ENCODE measurements around the gene CUZD1.

Gene CUZD1

GRCh38 chr10:122853665-122854313 lies 8.1 kb upstream of the CUZD1 start:
- H3K4me1 ChIP-seq (ENCODE audit: insufficient read depth, low read length, poor library complexity, severe bottlenecking) = peaks cover under 1% of the 10 kb centered on the region
- no peaks in the 10 kb centered on the region for H3K9me2 ChIP-seq (replicated peaks; ENCODE audit: low read depth, low read length)
- no peak overlapping the region for H3K4me3 ChIP-seq (ENCODE audit: low read length, poor library complexity, severe bottlenecking)
- no peaks in the 10 kb centered on the region for H3K27me3 ChIP-seq (ENCODE audit: insufficient read depth, low read length, poor library complexity, severe bottlenecking)
- peaks cover 42% of the 10 kb centered on the region for H4K20me1 ChIP-seq (ENCODE audit: insufficient read depth, low read length, poor library complexity, severe bottlenecking)
- H3K36me3 ChIP-seq (ENCODE audit: insufficient read depth, low read length) = peaks cover 79% of the 10 kb centered on the region
- H3K9me3 ChIP-seq (ENCODE audit: insufficient read depth, low read depth, low read length) = no peaks in the 10 kb centered on the region
- TF ChIP-seq EZH2phosphoT487 (IDR thresholded peaks at IDR 0.05; ENCODE audit: borderline replicate concordance) (no peak), CTCF (conservative IDR thresholded peaks at IDR 0.05; ENCODE audit: low read length) (no peak)
- H3F3A ChIP-seq (ENCODE audit: low read depth) = no peaks in the 10 kb centered on the region
- no peak overlapping the region for H2AFZ ChIP-seq (ENCODE audit: low read length)
- H3K79me2 ChIP-seq (ENCODE audit: insufficient read depth, low read length) = peaks cover 39% of the 10 kb centered on the region
- no peak overlapping the region for H3K9ac ChIP-seq (ENCODE audit: low read depth, low read length, poor library complexity, severe bottlenecking)
- H3K4me2 ChIP-seq (ENCODE audit: low read depth, low read length, poor library complexity, severe bottlenecking) = no peak overlapping the region

- Histone ChIP-seq H3K79me2 (ENCODE audit: insufficient read depth, low read length) (peaks cover 27% of the 10 kb centered on the region), H3K9me3 (ENCODE audit: insufficient read depth, low read depth, low read length) (no peaks in the 10 kb centered on the region), H3K9me2 (replicated peaks; ENCODE audit: low read depth, low read length) (no peaks in the 10 kb centered on the region), H3F3A (ENCODE audit: low read depth) (no peaks in the 10 kb centered on the region), H3K27me3 (ENCODE audit: insufficient read depth, low read length, poor library complexity, severe bottlenecking) (no peaks in the 10 kb centered on the region), H2AFZ (ENCODE audit: low read length) (no peak overlapping the region), H3K4me3 (ENCODE audit: low read length, poor library complexity, severe bottlenecking) (no peak overlapping the region), H3K9ac (ENCODE audit: low read depth, low read length, poor library complexity, severe bottlenecking) (no peak overlapping the region), H3K4me1 (ENCODE audit: insufficient read depth, low read length, poor library complexity, severe bottlenecking) (peaks cover 12% of the 10 kb centered on the region), H3K4me2 (ENCODE audit: low read depth, low read length, poor library complexity, severe bottlenecking) (no peak overlapping the region), H3K36me3 (ENCODE audit: insufficient read depth, low read length) (peaks cover 75% of the 10 kb centered on the region), H4K20me1 (ENCODE audit: insufficient read depth, low read length, poor library complexity, severe bottlenecking) (peaks cover 32% of the 10 kb centered on the region)
- TF ChIP-seq EZH2phosphoT487 (IDR thresholded peaks at IDR 0.05; ENCODE audit: borderline replicate concordance) = no peak
These were observed 6.6 kb upstream of the CUZD1 start for GRCh38 chr10:122852261-122852660.

GRCh38 chr10:122850705-122851640 lies 5.3 kb upstream of the CUZD1 start:
- Histone ChIP-seq H3K27me3 (ENCODE audit: insufficient read depth, low read length, poor library complexity, severe bottlenecking) (no peaks in the 10 kb centered on the region), H3F3A (ENCODE audit: low read depth) (no peaks in the 10 kb centered on the region), H3K36me3 (ENCODE audit: insufficient read depth, low read length) (peaks cover 83% of the 10 kb centered on the region), H2AFZ (ENCODE audit: low read length) (no peak overlapping the region), H3K79me2 (ENCODE audit: insufficient read depth, low read length) (peaks cover 15% of the 10 kb centered on the region), H3K4me2 (ENCODE audit: low read depth, low read length, poor library complexity, severe bottlenecking) (no peak overlapping the region), H3K4me3 (ENCODE audit: low read length, poor library complexity, severe bottlenecking) (no peak overlapping the region), H4K20me1 (ENCODE audit: insufficient read depth, low read length, poor library complexity, severe bottlenecking) (peaks cover 20% of the 10 kb centered on the region), H3K9me2 (replicated peaks; ENCODE audit: low read depth, low read length) (no peaks in the 10 kb centered on the region), H3K9me3 (ENCODE audit: insufficient read depth, low read depth, low read length) (no peaks in the 10 kb centered on the region), H3K4me1 (ENCODE audit: insufficient read depth, low read length, poor library complexity, severe bottlenecking) (peaks cover 12% of the 10 kb centered on the region), H3K9ac (ENCODE audit: low read depth, low read length, poor library complexity, severe bottlenecking) (no peak overlapping the region)
- TF ChIP-seq EZH2phosphoT487 (IDR thresholded peaks at IDR 0.05; ENCODE audit: borderline replicate concordance) = no peak
- TF ChIP-seq CTCF (conservative IDR thresholded peaks at IDR 0.05; ENCODE audit: low read length) = no peak

All from Loucy (cell line).